Mammary epithelial cell (primary cell): Measurements from ENCODE around the gene BCHE.

Source experiments
- CTCF ChIP-seq, 2 donors: IDR thresholded peaks in 1 of 2; conservative IDR thresholded peaks in 1 of 2; 2 replicates each; pipeline ENCODE4 v1.5.1; 2011 to 2012; ENCODE audit warnings: inconsistent platforms in 2 of 2, low read length in 2 of 2, mild to moderate bottlenecking in 2 of 2, control low read depth in 1 of 2, low read depth in 1 of 2; ENCODE audit not compliant: insufficient read depth in 1 of 2; ENCODE audit errors: extremely low read depth in 1 of 2
- EZH2 ChIP-seq: IDR thresholded peaks from 2 replicates; pipeline ENCODE4 v1.6.1; 2012; ENCODE audit warnings: low read length, inconsistent platforms, borderline replicate concordance

- no peak for TF ChIP-seq CTCF (conservative IDR thresholded peaks at IDR 0.05 in 1 of 2, IDR thresholded peaks at IDR 0.05 in 1 of 2; ENCODE audit: extremely low read depth in 1 of 2, insufficient read depth in 1 of 2, low read depth in 1 of 2, low read length in 2 of 2)
- no peak for TF ChIP-seq EZH2
These were observed 15.5 kb upstream of the BCHE start for GRCh38 chr3:165852711-165853110.
